ENCODE results near the gene RBM33. TPM values are rescaled to one million over a fixed set of nuclear protein-coding genes. Genes with fewer than 3 reads are reported as not detected.
A peak's percentile ranks its signal among the peaks of the same experiment; 100 is the strongest.
"Not testable (repeated sequence)": the region's sequence is repeated elsewhere in the genome, so short reads cannot be mapped to it uniquely, and the experiment has no call there.

The RBM33 gene
- total RNA-seq, 1 donor from 2014 or later: 50.5 TPM

- Histone ChIP-seq H4K20me1 (ENCODE audit: insufficient read depth, low read length) (peaks cover 8% of the 10 kb centered on the region), H3K4me2 (ENCODE audit: low read length) (peak overlapping the region; percentile 63), H3K9ac (ENCODE audit: low read length) (peak overlapping the region; percentile 38), H3K27me3 (ENCODE audit: insufficient read depth, low read length) (peaks cover 42% of the 10 kb centered on the region), H3K27ac (ENCODE audit: low read depth, low read length) (no peak overlapping the region), H3K4me3 (ENCODE audit: insufficient read depth, low read depth, low read length) (no peak overlapping the region), H3K9me3 (ENCODE audit: insufficient read depth, low read depth, low read length) (peaks cover 3% of the 10 kb centered on the region), H3K79me2 (ENCODE audit: insufficient read depth, low read length) (no peaks in the 10 kb centered on the region), H2AFZ (ENCODE audit: low read depth, low read length) (peak overlapping the region; percentile 52), H3K4me1 (ENCODE audit: insufficient read depth, low read length) (peaks cover 9% of the 10 kb centered on the region), H3K36me3 (ENCODE audit: insufficient read depth, low read length) (no peaks in the 10 kb centered on the region)
- TF ChIP-seq, protein P1, sequence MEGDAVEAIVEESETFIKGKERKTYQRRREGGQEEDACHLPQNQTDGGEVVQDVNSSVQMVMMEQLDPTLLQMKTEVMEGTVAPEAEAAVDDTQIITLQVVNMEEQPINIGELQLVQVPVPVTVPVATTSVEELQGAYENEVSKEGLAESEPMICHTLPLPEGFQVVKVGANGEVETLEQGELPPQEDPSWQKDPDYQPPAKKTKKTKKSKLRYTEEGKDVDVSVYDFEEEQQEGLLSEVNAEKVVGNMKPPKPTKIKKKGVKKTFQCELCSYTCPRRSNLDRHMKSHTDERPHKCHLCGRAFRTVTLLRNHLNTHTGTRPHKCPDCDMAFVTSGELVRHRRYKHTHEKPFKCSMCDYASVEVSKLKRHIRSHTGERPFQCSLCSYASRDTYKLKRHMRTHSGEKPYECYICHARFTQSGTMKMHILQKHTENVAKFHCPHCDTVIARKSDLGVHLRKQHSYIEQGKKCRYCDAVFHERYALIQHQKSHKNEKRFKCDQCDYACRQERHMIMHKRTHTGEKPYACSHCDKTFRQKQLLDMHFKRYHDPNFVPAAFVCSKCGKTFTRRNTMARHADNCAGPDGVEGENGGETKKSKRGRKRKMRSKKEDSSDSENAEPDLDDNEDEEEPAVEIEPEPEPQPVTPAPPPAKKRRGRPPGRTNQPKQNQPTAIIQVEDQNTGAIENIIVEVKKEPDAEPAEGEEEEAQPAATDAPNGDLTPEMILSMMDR (IDR thresholded peaks at IDR 0.05; ENCODE audit: insufficient read depth, low read depth, low read length): peak; percentile 50
- no peak for TF ChIP-seq EZH2 (IDR thresholded peaks at IDR 0.05; ENCODE audit: insufficient read depth, low read length)
- Mint-ChIP-seq H3K4me3 (ENCODE audit: unreplicated experiment) (no peak overlapping the region), H3K36me3 (ENCODE audit: low read depth, unreplicated experiment) (peaks cover 3% of the 10 kb centered on the region), H3K4me1 (ENCODE audit: low read depth, unreplicated experiment) (peaks cover 9% of the 10 kb centered on the region), H3K27ac (ENCODE audit: unreplicated experiment) (no peak overlapping the region), H3K9me3 (ENCODE audit: unreplicated experiment) (no peaks in the 10 kb centered on the region), H3K27me3 (ENCODE audit: low read depth, unreplicated experiment) (peaks cover 66% of the 10 kb centered on the region)
- DNase-seq (ENCODE audit: low read depth) (no peak), FAIRE-seq (no peak)
Observed at GRCh38 chr7:155815332-155816191, 171.1 kb downstream of the RBM33 start.

- Histone ChIP-seq H4K20me1 (ENCODE audit: insufficient read depth, low read length) (peaks cover 2% of the 10 kb centered on the region), H3K9me3 (ENCODE audit: insufficient read depth, low read depth, low read length) (peaks cover 3% of the 10 kb centered on the region), H2AFZ (ENCODE audit: low read depth, low read length) (no peak overlapping the region), H3K36me3 (ENCODE audit: insufficient read depth, low read length) (no peaks in the 10 kb centered on the region), H3K9ac (ENCODE audit: low read length) (no peak overlapping the region), H3K27me3 (ENCODE audit: insufficient read depth, low read length) (peaks cover 36% of the 10 kb centered on the region), H3K4me3 (ENCODE audit: insufficient read depth, low read depth, low read length) (no peak overlapping the region), H3K79me2 (ENCODE audit: insufficient read depth, low read length) (no peaks in the 10 kb centered on the region), H3K4me2 (ENCODE audit: low read length) (no peak overlapping the region), H3K4me1 (ENCODE audit: insufficient read depth, low read length) (peaks cover 9% of the 10 kb centered on the region), H3K27ac (ENCODE audit: low read depth, low read length) (no peak overlapping the region)
- H3K27ac Mint-ChIP-seq (ENCODE audit: unreplicated experiment): no peak overlapping the region
- peaks cover 3% of the 10 kb centered on the region for H3K9me3 Mint-ChIP-seq (ENCODE audit: unreplicated experiment)
- FAIRE-seq (no peak), DNase-seq (ENCODE audit: low read depth) (no peak)
- H3K27me3 Mint-ChIP-seq (ENCODE audit: low read depth, unreplicated experiment): peaks cover 65% of the 10 kb centered on the region
- TF ChIP-seq, protein P1 (IDR thresholded peaks at IDR 0.05; ENCODE audit: insufficient read depth, low read depth, low read length): no peak
- no peak for TF ChIP-seq EZH2 (IDR thresholded peaks at IDR 0.05; ENCODE audit: insufficient read depth, low read length)
- peaks cover 3% of the 10 kb centered on the region for H3K36me3 Mint-ChIP-seq (ENCODE audit: low read depth, unreplicated experiment)
- H3K4me3 Mint-ChIP-seq (ENCODE audit: unreplicated experiment): no peak overlapping the region
- H3K4me1 Mint-ChIP-seq (ENCODE audit: low read depth, unreplicated experiment): peaks cover 9% of the 10 kb centered on the region
Observed at GRCh38 chr7:155816192-155816508, 171.7 kb downstream of the RBM33 start.

DNA sequence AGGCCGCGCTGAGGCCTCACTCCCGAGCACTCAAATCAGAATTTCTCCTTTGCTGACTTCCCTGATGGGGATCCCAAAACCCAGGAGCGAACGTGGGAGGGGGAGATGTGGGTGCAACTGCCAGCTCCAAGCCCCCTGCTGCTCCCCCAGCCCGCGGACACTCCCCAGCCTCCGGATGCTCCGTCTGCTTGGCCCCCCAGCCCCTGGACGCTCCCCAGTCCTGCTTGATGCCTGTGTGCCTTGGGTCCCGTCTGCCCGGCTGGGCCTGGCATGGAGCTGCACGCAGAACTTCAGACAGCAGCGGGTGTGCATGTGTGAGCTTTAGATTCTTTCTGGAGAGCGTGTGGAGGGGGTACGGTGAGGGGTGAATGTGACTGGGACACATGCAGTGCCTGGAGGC is 172.5 kb downstream of the RBM33 start:
- H3K9me3 Mint-ChIP-seq (ENCODE audit: unreplicated experiment): peaks cover 3% of the 10 kb centered on the region
- Histone ChIP-seq H3K9ac (ENCODE audit: low read length) (no peak overlapping the region), H3K27ac (ENCODE audit: low read depth, low read length) (no peak overlapping the region), H3K79me2 (ENCODE audit: insufficient read depth, low read length) (no peaks in the 10 kb centered on the region), H3K4me3 (ENCODE audit: insufficient read depth, low read depth, low read length) (no peak overlapping the region), H3K4me1 (ENCODE audit: insufficient read depth, low read length) (peaks cover 5% of the 10 kb centered on the region), H3K36me3 (ENCODE audit: insufficient read depth, low read length) (no peaks in the 10 kb centered on the region), H3K27me3 (ENCODE audit: insufficient read depth, low read length) (peaks cover 28% of the 10 kb centered on the region), H4K20me1 (ENCODE audit: insufficient read depth, low read length) (no peaks in the 10 kb centered on the region), H3K4me2 (ENCODE audit: low read length) (no peak overlapping the region), H2AFZ (ENCODE audit: low read depth, low read length) (no peak overlapping the region), H3K9me3 (ENCODE audit: insufficient read depth, low read depth, low read length) (peaks cover 3% of the 10 kb centered on the region)
- H3K27me3 Mint-ChIP-seq (ENCODE audit: low read depth, unreplicated experiment): peaks cover 63% of the 10 kb centered on the region
- H3K4me1 Mint-ChIP-seq (ENCODE audit: low read depth, unreplicated experiment): peaks cover 2% of the 10 kb centered on the region
- H3K4me3 Mint-ChIP-seq (ENCODE audit: unreplicated experiment): no peak overlapping the region
- DNase-seq (ENCODE audit: low read depth) (no peak), FAIRE-seq (no peak)
- TF ChIP-seq, protein P1 (IDR thresholded peaks at IDR 0.05; ENCODE audit: insufficient read depth, low read depth, low read length): no peak
- no peak for TF ChIP-seq EZH2 (IDR thresholded peaks at IDR 0.05; ENCODE audit: insufficient read depth, low read length)
- H3K36me3 Mint-ChIP-seq (ENCODE audit: low read depth, unreplicated experiment): peaks cover 3% of the 10 kb centered on the region
- no peak overlapping the region for H3K27ac Mint-ChIP-seq (ENCODE audit: unreplicated experiment)

DNA sequence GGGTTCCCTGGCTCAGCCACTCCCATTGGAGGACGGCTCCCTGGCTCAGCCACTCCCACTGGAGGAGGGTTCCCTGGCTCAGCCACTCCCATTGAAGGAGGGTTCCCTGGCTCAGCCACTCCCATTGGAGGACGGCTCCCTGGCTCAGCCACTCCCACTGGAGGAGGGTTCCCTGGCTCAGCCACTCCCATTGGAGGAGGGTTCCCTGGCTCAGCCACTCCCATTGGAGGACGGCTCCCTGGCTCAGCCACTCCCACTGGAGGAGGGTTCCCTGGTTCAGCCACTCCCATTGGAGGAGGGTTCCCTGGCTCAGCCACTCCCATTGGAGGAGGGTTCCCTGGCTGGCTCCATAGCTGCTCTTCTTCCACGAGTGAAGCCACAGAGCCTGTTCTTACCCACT is 173.1 kb downstream of the RBM33 start:
- H3K36me3 Mint-ChIP-seq (ENCODE audit: low read depth, unreplicated experiment); H3K79me2 ChIP-seq (ENCODE audit: insufficient read depth, low read length): not testable (repeated sequence)

More for the DNA sequence above, 173.1 kb downstream of the RBM33 start:
- H3K4me2 ChIP-seq (ENCODE audit: low read length); H4K20me1 ChIP-seq (ENCODE audit: insufficient read depth, low read length); H3K4me3 ChIP-seq (ENCODE audit: insufficient read depth, low read depth, low read length); H3K4me1 ChIP-seq (ENCODE audit: insufficient read depth, low read length); H3K9me3 ChIP-seq (ENCODE audit: insufficient read depth, low read depth, low read length); H2AFZ ChIP-seq (ENCODE audit: low read depth, low read length); FAIRE-seq; H3K27ac Mint-ChIP-seq (ENCODE audit: unreplicated experiment); H3K4me3 Mint-ChIP-seq (ENCODE audit: unreplicated experiment); H3K36me3 ChIP-seq (ENCODE audit: insufficient read depth, low read length); DNase-seq (ENCODE audit: low read depth); H3K9ac ChIP-seq (ENCODE audit: low read length); H3K9me3 Mint-ChIP-seq (ENCODE audit: unreplicated experiment); H3K27ac ChIP-seq (ENCODE audit: low read depth, low read length); H3K4me1 Mint-ChIP-seq (ENCODE audit: low read depth, unreplicated experiment): not testable (repeated sequence)
- peaks cover 62% of the 10 kb centered on the region for H3K27me3 Mint-ChIP-seq (ENCODE audit: low read depth, unreplicated experiment)
- H3K27me3 ChIP-seq (ENCODE audit: insufficient read depth, low read length): peaks cover 23% of the 10 kb centered on the region
